T-cell (primary cell): ENCODE results near the gene GANAB. TPM values are rescaled to one million over a fixed set of nuclear protein-coding genes. Genes with fewer than 3 reads are reported as not detected.

ENCODE experiments used
- ATAC-seq, 4 experiments: fragments of 200-7000 bp in 3 of 4; fragments of 150-1000 bp in 1 of 4; cut with Tn5 transposase; replicated peaks in 1 of 4; 1 replicate in 3 of 4; 2 replicates in 1 of 4; pipeline ENCODE4 v1.10.0; 2021; ENCODE audit warnings: moderate library complexity in 3 of 4, mild to moderate bottlenecking in 2 of 4, moderate number of reproducible peaks in 1 of 4
- CTCF ChIA-PET, 2 donors: fragments of 300-600 bp; sonication (Branson Sonifier 250); formaldehyde crosslinking; loops; one replicate each; lab custom pipeline; 2022; ENCODE audit warnings: antibody characterized with exemption in 2 of 2; lab: Charles Lee
- POLR2A ChIA-PET, 2 donors: fragments of 300-600 bp; sonication (Branson Sonifier 250); formaldehyde crosslinking; loops; one replicate each; lab custom pipeline; 2022; ENCODE audit warnings: antibody characterized with exemption in 2 of 2; lab: Charles Lee
- DNase-seq, 35 experiments: peaks; one replicate each; pipeline versions ENCODE4 v3.0.0 to v3.0.0-alpha.2; 2013 to 2023
- H3K27ac ChIP-seq: one replicate; pipeline ENCODE4 v1.5.1; 2013; ENCODE audit warnings: low read length
- H3K27me3 ChIP-seq, 2 experiments: replicated peaks in 1 of 2; 1 replicate in 1 of 2; 2 replicates in 1 of 2; pipeline versions ENCODE4 v1.6.1 to v1.7.0; 2013; ENCODE audit warnings: low read length in 1 of 2, mixed read lengths in 1 of 2; ENCODE audit not compliant: control insufficient read depth in 2 of 2, insufficient read depth in 2 of 2; ENCODE audit errors: extremely low read depth in 1 of 2
- H3K36me3 ChIP-seq, 2 donors: 1 replicate in 1 of 2; 2 replicates in 1 of 2; pipeline versions ENCODE4 v1.6.1 to v1.7.0; 2013; ENCODE audit warnings: low read length in 1 of 2; ENCODE audit not compliant: control insufficient read depth in 2 of 2, insufficient read depth in 1 of 2; ENCODE audit errors: extremely low read depth in 1 of 2
- H3K4me1 ChIP-seq, 2 experiments: 1 replicate in 1 of 2; 2 replicates in 1 of 2; pipeline versions ENCODE4 v1.6.1 to v1.7.0; 2013; ENCODE audit warnings: low read length in 2 of 2, mixed read lengths in 1 of 2; ENCODE audit not compliant: insufficient read depth in 2 of 2, control insufficient read depth in 1 of 2; ENCODE audit errors: extremely low read depth in 1 of 2
- H3K4me3 ChIP-seq, 2 donors: 1 replicate in 1 of 2; 2 replicates in 1 of 2; pipeline versions ENCODE4 v1.5.1 to v1.7.0; 2013; ENCODE audit warnings: mild to moderate bottlenecking in 2 of 2, low read length in 1 of 2, moderate library complexity in 1 of 2; ENCODE audit not compliant: control insufficient read depth in 1 of 2; ENCODE audit errors: extremely low read depth in 1 of 2
- H3K9me3 ChIP-seq: 2 replicates; pipeline ENCODE4 v1.7.0; 2013
- H3K27ac Mint-ChIP-seq, 2 donors: one replicate each; pipeline ENCODE4 v1.8.0; 2020 to 2021; ENCODE audit warnings: mild to moderate bottlenecking in 2 of 2, mixed read lengths in 2 of 2
- H3K27me3 Mint-ChIP-seq, 2 donors: one replicate each; pipeline ENCODE4 v1.8.0; 2021 to 2022; ENCODE audit warnings: mixed read lengths in 2 of 2
- H3K36me3 Mint-ChIP-seq: one replicate; pipeline ENCODE4 v1.8.0; 2021; ENCODE audit warnings: mixed read lengths
- H3K4me1 Mint-ChIP-seq, 3 donors: one replicate each; pipeline ENCODE4 v1.8.0; 2020 to 2022; ENCODE audit warnings: mixed read lengths in 3 of 3, mild to moderate bottlenecking in 1 of 3
- H3K4me3 Mint-ChIP-seq, 3 donors: one replicate each; pipeline ENCODE4 v1.8.0; 2020 to 2022; ENCODE audit warnings: mild to moderate bottlenecking in 3 of 3, mixed read lengths in 3 of 3, moderate library complexity in 3 of 3
- H3K9me3 Mint-ChIP-seq, 3 donors: one replicate each; pipeline ENCODE4 v1.8.0; 2020 to 2022; ENCODE audit warnings: mixed read lengths in 3 of 3
- WGBS: methylation state at CpG from one replicate; pipeline ENCODE4 v1.1.5; 2013; ENCODE audit warnings: missing lambda C conversion rate; ENCODE audit not compliant: insufficient coverage; 5-methylcytosine and 5-hydroxymethylcytosine counted together
- total RNA-seq, 35 experiments: library from RNA in 6 of 35; stranded (reverse) in 6 of 35; fragments of 120-200 nt in 1 of 35; gene quantifications; one replicate each; pipeline versions ENCODE4 v1.2.1 to v1.2.4 and lab custom pipeline; 2013 to 2026

The GANAB gene
- total RNA-seq, 5 donors from 2014 or later (not counting 1 experiment from before 2014, with no cell fraction given): 216 to 278 (median 257) TPM

- Histone ChIP-seq H3K9me3 (no peaks in the 10 kb centered on the region), H3K27ac (no peak overlapping the region), H3K4me1 (peaks cover 3 to 50% of the 10 kb centered on the region in 2 experiments), H3K27me3 (no peaks in the 10 kb centered on the region), H3K36me3 (peaks cover 13 to 57% of the 10 kb centered on the region in 2 donors), H3K4me3 (no peak overlapping the region)
- POLR2A ChIA-PET: no interaction called here
- CTCF ChIA-PET: interaction anchor here (0.6 to 1.7 kb wide), 3 partner anchors 9 to 18 kb away, joined by 3 to 7 read pairs (median 3); partner anchors contain the start of gene MTA2 (in 1 of the 2)
- H3K27ac Mint-ChIP-seq: peak overlapping the region; percentile 84 to 98
- no CpG with 5 or more reads among the region's 6 CpGs for WGBS
- H3K9me3 Mint-ChIP-seq: no peaks in the 10 kb centered on the region
- DNase-seq (no peak), ATAC-seq (no peak)
- peaks cover 49 to 64% (median 53%) of the 10 kb centered on the region in 3 donors for H3K4me1 Mint-ChIP-seq
- H3K27me3 Mint-ChIP-seq: no peaks in the 10 kb centered on the region
- peak overlapping the region; percentile 97 to 98 (median 97) for H3K4me3 Mint-ChIP-seq
- peaks cover 33% of the 10 kb centered on the region for H3K36me3 Mint-ChIP-seq
Measured at GRCh38 chr11:62610403-62610802, 36.0 kb downstream of the GANAB start.

GRCh38 chr11:62608776-62609175, 37.6 kb downstream of the GANAB start:
- no peaks in the 10 kb centered on the region for H3K27me3 Mint-ChIP-seq
- H3K36me3 Mint-ChIP-seq: peaks cover 37% of the 10 kb centered on the region
- Histone ChIP-seq H3K9me3 (no peaks in the 10 kb centered on the region), H3K36me3 (peaks cover 10 to 67% of the 10 kb centered on the region in 2 donors), H3K4me3 (no peak overlapping the region), H3K4me1 (peaks cover 3 to 50% of the 10 kb centered on the region in 2 experiments), H3K27me3 (no peaks in the 10 kb centered on the region), H3K27ac (no peak overlapping the region)
- H3K4me1 Mint-ChIP-seq: peaks cover 42 to 56% (median 48%) of the 10 kb centered on the region in 3 donors
- DNase-seq (no peak), ATAC-seq (no peak)
- ChIA-PET POLR2A (no interaction called here), CTCF (no interaction called here)
- WGBS: 86% methylated on average over 2 of the region's 12 CpGs
- peak overlapping the region in 1 of 3 donors; percentile 45 for H3K4me3 Mint-ChIP-seq
- peak overlapping the region in 1 of 2 donors; percentile 37 for H3K27ac Mint-ChIP-seq
- no peaks in the 10 kb centered on the region for H3K9me3 Mint-ChIP-seq

GRCh38 chr11:62607714-62608113, 38.7 kb downstream of the GANAB start:
- no peak for DNase-seq
- ChIA-PET CTCF (interaction anchor here in 1 of 2 donors (0.7 kb wide), 1 partner anchor 106 kb away, joined by 3 read pairs; no protein-coding TSS in a partner anchor), POLR2A (interaction anchor here in 1 of 2 donors (0.5 kb wide), 1 partner anchor 11 kb away, joined by 3 read pairs; no protein-coding TSS in a partner anchor)
- ATAC-seq: no peak
- H3K27ac Mint-ChIP-seq: no peak overlapping the region
- no peak overlapping the region for H3K4me3 Mint-ChIP-seq
- no peaks in the 10 kb centered on the region for H3K27me3 ChIP-seq
- H3K4me1 Mint-ChIP-seq: peaks cover 51 to 60% (median 56%) of the 10 kb centered on the region in 3 donors
- H3K27me3 Mint-ChIP-seq: no peaks in the 10 kb centered on the region
- no peaks in the 10 kb centered on the region for H3K9me3 ChIP-seq
- H3K4me3 ChIP-seq: no peak overlapping the region
- H3K9me3 Mint-ChIP-seq: no peaks in the 10 kb centered on the region
- H3K27ac ChIP-seq: no peak overlapping the region
- H3K36me3 ChIP-seq: peaks cover 10 to 75% of the 10 kb centered on the region in 2 donors
- 95% methylated on average over 4 of the region's 4 CpGs for WGBS
- H3K4me1 ChIP-seq: peaks cover 3 to 45% of the 10 kb centered on the region in 2 experiments
- peaks cover 42% of the 10 kb centered on the region for H3K36me3 Mint-ChIP-seq

GRCh38 chr11:62605902-62606301, 40.5 kb downstream of the GANAB start:
- Histone ChIP-seq H3K36me3 (peaks cover 10 to 74% of the 10 kb centered on the region in 2 donors), H3K9me3 (no peaks in the 10 kb centered on the region), H3K27ac (no peak overlapping the region), H3K4me3 (no peak overlapping the region), H3K4me1 (peaks cover 2 to 46% of the 10 kb centered on the region in 2 experiments), H3K27me3 (no peaks in the 10 kb centered on the region)
- H3K9me3 Mint-ChIP-seq: no peaks in the 10 kb centered on the region
- no peak overlapping the region for H3K4me3 Mint-ChIP-seq
- H3K36me3 Mint-ChIP-seq: peaks cover 42% of the 10 kb centered on the region
- POLR2A ChIA-PET: interaction anchor here (0.6 to 0.8 kb wide), 2 partner anchors 40 to 166 kb away, joined by 3 to 5 read pairs; partner anchors contain the start of genes GANAB (in 1 of the 2) and TAF6L (in 1 of the 2)
- 98% methylated on average over 5 of the region's 15 CpGs for WGBS
- CTCF ChIA-PET: no interaction called here
- no peak overlapping the region for H3K27ac Mint-ChIP-seq
- peaks cover 46 to 53% (median 49%) of the 10 kb centered on the region in 3 donors for H3K4me1 Mint-ChIP-seq
- no peak for DNase-seq
- no peak for ATAC-seq
- H3K27me3 Mint-ChIP-seq: no peaks in the 10 kb centered on the region

GRCh38 chr11:62605467-62605866, 40.9 kb downstream of the GANAB start:
- ATAC-seq (no peak), DNase-seq (no peak)
- H3K4me3 Mint-ChIP-seq: no peak overlapping the region
- Histone ChIP-seq H3K4me3 (no peak overlapping the region), H3K9me3 (no peaks in the 10 kb centered on the region), H3K4me1 (peaks cover 1 to 44% of the 10 kb centered on the region in 2 experiments), H3K27me3 (no peaks in the 10 kb centered on the region), H3K27ac (no peak overlapping the region), H3K36me3 (peaks cover 10 to 70% of the 10 kb centered on the region in 2 donors)
- CTCF ChIA-PET: no interaction called here
- 100% methylated on average over 3 of the region's 6 CpGs for WGBS
- no peak overlapping the region for H3K27ac Mint-ChIP-seq
- peaks cover 46 to 52% (median 47%) of the 10 kb centered on the region in 3 donors for H3K4me1 Mint-ChIP-seq
- no peaks in the 10 kb centered on the region for H3K9me3 Mint-ChIP-seq
- H3K27me3 Mint-ChIP-seq: no peaks in the 10 kb centered on the region
- H3K36me3 Mint-ChIP-seq: peaks cover 40% of the 10 kb centered on the region
- POLR2A ChIA-PET: interaction anchor here (0.6 to 0.8 kb wide), 3 partner anchors 41 to 175 kb away, joined by 3 to 5 read pairs (median 3); partner anchors contain the start of genes GANAB (in 1 of the 2) and TAF6L (in 1 of the 2)

GRCh38 chr11:62604460-62605120, 41.8 kb downstream of the GANAB start:
- peaks cover 8 to 44% of the 10 kb centered on the region in 2 experiments for H3K4me1 ChIP-seq
- no peaks in the 10 kb centered on the region for H3K27me3 ChIP-seq
- H3K36me3 Mint-ChIP-seq: peaks cover 41% of the 10 kb centered on the region
- no peaks in the 10 kb centered on the region for H3K9me3 Mint-ChIP-seq
- no peaks in the 10 kb centered on the region for H3K9me3 ChIP-seq
- WGBS: 98% methylated on average over 4 of the region's 13 CpGs
- H3K4me3 ChIP-seq: no peak overlapping the region
- ChIA-PET POLR2A (interaction anchor here (0.5 to 1.0 kb wide), 7 partner anchors 12 to 70 kb away, joined by 3 to 6 read pairs (median 4); partner anchors contain the start of gene B3GAT3 (in 1 of the 2)), CTCF (no interaction called here)
- peak overlapping the region in 1 of 3 donors; percentile 10 for H3K4me3 Mint-ChIP-seq
- no peak overlapping the region for H3K27ac ChIP-seq
- peak overlapping the region in 1 of 2 donors; percentile 82 for H3K27ac Mint-ChIP-seq
- ATAC-seq: no peak
- peaks cover 10 to 64% of the 10 kb centered on the region in 2 donors for H3K36me3 ChIP-seq
- no peaks in the 10 kb centered on the region for H3K27me3 Mint-ChIP-seq
- H3K4me1 Mint-ChIP-seq: peaks cover 46 to 54% (median 48%) of the 10 kb centered on the region in 3 donors
- DNase-seq: no peak
